ENCODE data around the gene PBX3. TPM values are rescaled to one million over a fixed set of nuclear protein-coding genes. Genes with fewer than 3 reads are reported as not detected.

The PBX3 gene
- total RNA-seq, 1 donor from 2014 or later = 74.2 TPM

DNA sequence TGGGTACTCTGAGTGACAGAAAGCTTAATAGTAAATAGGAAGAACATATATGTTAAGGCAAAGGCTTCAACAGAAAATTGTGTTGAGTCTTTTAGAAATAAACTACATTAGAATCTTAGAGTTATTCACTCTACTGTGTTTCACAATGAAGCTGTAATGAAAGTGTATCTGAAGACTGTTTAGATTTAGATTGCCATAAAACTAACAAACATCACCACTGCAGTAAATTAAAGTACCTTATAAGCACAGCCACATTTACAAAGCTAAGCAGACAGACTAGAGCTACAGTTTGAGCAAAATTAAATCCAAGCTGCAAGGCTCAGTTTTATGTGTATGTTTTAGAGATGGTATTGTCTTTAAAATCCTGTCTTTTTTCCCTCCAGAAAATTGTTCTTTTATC, 172.4 kb downstream of the PBX3 start:
- peaks cover 12% of the 10 kb centered on the region for H3K36me3 Mint-ChIP-seq
- TF ChIP-seq, protein P1, sequence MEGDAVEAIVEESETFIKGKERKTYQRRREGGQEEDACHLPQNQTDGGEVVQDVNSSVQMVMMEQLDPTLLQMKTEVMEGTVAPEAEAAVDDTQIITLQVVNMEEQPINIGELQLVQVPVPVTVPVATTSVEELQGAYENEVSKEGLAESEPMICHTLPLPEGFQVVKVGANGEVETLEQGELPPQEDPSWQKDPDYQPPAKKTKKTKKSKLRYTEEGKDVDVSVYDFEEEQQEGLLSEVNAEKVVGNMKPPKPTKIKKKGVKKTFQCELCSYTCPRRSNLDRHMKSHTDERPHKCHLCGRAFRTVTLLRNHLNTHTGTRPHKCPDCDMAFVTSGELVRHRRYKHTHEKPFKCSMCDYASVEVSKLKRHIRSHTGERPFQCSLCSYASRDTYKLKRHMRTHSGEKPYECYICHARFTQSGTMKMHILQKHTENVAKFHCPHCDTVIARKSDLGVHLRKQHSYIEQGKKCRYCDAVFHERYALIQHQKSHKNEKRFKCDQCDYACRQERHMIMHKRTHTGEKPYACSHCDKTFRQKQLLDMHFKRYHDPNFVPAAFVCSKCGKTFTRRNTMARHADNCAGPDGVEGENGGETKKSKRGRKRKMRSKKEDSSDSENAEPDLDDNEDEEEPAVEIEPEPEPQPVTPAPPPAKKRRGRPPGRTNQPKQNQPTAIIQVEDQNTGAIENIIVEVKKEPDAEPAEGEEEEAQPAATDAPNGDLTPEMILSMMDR (IDR thresholded peaks at IDR 0.05; ENCODE audit: unreplicated experiment) = no peak
- no peak overlapping the region for H3K27ac Mint-ChIP-seq
- H3K27me3 Mint-ChIP-seq (ENCODE audit: low read depth) = no peaks in the 10 kb centered on the region
- DNase-seq (ENCODE audit: low spot score in 2 of 2, unreplicated experiment in 2 of 2) = no peak
- no peaks in the 10 kb centered on the region for H3K9me3 Mint-ChIP-seq
- peaks cover 6% of the 10 kb centered on the region for H3K4me1 Mint-ChIP-seq
- H3K4me3 Mint-ChIP-seq = no peak overlapping the region

DNA sequence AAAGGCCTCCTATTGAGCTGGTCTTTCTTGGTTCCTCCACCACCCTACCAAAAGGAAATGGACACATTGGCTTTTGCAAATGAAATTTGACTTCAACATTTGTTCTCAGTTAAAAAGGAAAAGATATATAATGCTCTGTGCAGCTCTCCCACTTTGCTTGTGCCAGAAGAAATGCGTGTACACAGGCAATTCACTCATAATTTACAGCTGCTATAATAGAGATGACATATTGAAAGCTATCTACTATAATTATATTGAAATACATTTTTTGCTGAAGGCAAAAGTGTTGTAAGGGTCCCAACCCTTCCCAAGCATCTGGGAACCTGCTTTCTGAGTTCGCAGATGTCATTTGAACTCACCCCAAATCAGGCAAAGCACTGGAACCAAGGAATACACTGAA, 173.2 kb downstream of the PBX3 start:
- TF ChIP-seq, protein P1 (IDR thresholded peaks at IDR 0.05; ENCODE audit: unreplicated experiment) = no peak
- Mint-ChIP-seq H3K9me3 (no peaks in the 10 kb centered on the region), H3K4me1 (peaks cover 4% of the 10 kb centered on the region), H3K27me3 (ENCODE audit: low read depth) (no peaks in the 10 kb centered on the region), H3K36me3 (peaks cover 14% of the 10 kb centered on the region), H3K27ac (no peak overlapping the region), H3K4me3 (no peak overlapping the region)
- no peak for DNase-seq (ENCODE audit: low spot score in 2 of 2, unreplicated experiment in 2 of 2)

DNA sequence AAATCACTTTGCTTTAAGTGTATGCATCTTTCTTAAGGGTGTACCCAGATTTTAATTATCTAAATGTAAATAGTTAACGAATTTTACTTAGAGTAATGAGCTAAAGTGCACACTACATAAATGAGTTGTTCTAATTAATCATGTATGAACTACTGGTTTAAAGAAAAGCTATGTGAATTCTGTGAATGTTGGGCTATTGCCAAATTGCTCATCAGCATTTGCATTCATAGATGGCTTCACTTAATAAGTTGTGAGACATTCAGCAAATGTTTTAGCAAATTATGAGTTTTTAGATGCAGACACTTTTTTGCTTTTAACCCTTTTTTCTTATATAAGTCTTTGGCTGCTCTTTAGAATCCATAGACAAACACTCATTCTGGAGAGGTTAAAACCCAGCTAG, 175.7 kb downstream of the PBX3 start:
- TF ChIP-seq, protein P1 (IDR thresholded peaks at IDR 0.05; ENCODE audit: unreplicated experiment) = no peak

DNA sequence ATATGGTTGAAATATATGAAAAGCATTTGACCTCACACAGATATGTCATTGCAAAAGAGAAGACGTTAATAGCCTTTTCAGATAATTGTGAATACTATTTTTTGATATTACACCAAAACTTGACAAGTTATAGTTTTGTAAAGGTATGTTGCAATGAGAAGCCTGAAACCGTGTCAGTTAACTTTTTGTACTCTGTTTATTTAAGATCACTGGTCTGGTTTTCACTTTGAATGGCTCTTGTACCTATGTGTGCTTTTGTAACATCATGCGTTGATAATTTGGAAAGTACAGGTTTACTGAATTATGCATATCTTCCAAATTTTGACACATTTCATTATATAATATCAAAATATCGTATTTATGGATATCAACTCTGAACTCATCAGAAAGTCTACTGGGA, 177.2 kb downstream of the PBX3 start:
- Mint-ChIP-seq H3K27me3 (ENCODE audit: low read depth) (no peaks in the 10 kb centered on the region), H3K9me3 (no peaks in the 10 kb centered on the region), H3K36me3 (peaks cover 3% of the 10 kb centered on the region), H3K27ac (no peak overlapping the region), H3K4me3 (no peak overlapping the region), H3K4me1 (peaks cover 4% of the 10 kb centered on the region)
- no peak for DNase-seq (ENCODE audit: low spot score in 2 of 2, unreplicated experiment in 2 of 2)
- TF ChIP-seq, protein P1 (IDR thresholded peaks at IDR 0.05; ENCODE audit: unreplicated experiment) = no peak

More for the DNA sequence above, 175.7 kb downstream of the PBX3 start:
- Mint-ChIP-seq H3K4me3 (no peak overlapping the region), H3K27ac (no peak overlapping the region), H3K4me1 (peaks cover 4% of the 10 kb centered on the region), H3K36me3 (peaks cover 6% of the 10 kb centered on the region), H3K9me3 (no peaks in the 10 kb centered on the region), H3K27me3 (ENCODE audit: low read depth) (no peaks in the 10 kb centered on the region)
- DNase-seq (ENCODE audit: low spot score in 2 of 2, unreplicated experiment in 2 of 2) = no peak

DNA sequence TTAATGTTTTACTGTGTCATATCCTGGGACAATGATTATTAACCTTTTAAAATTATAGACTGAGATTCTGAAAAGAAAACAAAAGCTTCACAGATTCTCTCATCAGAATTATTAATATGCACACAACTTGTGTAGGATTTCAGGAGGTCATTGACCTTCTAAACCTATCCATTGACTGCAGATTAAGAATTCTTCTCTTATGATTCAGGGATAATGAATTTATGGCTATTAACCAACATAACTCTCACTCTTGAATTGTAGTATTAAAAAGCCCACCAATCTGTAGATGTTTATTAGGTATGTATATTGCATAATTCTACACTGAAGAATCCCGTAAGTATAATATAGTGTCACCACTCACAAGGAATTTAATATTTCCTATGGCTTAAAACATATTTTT, 179.8 kb downstream of the PBX3 start:
- no peaks in the 10 kb centered on the region for H3K4me1 Mint-ChIP-seq
- H3K9me3 Mint-ChIP-seq = no peaks in the 10 kb centered on the region
- TF ChIP-seq, protein P1 (IDR thresholded peaks at IDR 0.05; ENCODE audit: unreplicated experiment) = no peak

DNA sequence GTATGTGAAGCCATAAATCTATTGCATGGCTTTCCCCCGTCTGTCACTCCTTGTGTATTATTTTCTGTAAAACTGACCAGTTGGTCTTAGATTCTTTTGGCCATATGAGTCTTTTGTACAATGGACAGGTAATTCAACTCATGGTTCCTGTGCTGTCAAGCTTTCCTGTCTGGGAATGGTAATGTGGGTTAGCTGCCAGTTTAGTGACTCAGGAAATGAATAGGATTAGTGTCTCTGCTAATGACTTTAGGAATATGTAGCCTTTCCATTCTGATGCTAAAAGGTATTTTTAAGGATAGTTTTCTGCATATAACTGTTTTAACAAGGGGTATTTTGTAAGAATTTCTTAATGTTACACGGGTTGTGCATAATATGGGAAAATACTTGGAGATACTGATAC, 182.7 kb downstream of the PBX3 start:
- Mint-ChIP-seq H3K4me3 (no peak overlapping the region), H3K27ac (no peak overlapping the region), H3K36me3 (peaks cover 7% of the 10 kb centered on the region), H3K9me3 (no peaks in the 10 kb centered on the region), H3K4me1 (peaks cover 4% of the 10 kb centered on the region), H3K27me3 (ENCODE audit: low read depth) (no peaks in the 10 kb centered on the region)
- TF ChIP-seq, protein P1 (IDR thresholded peaks at IDR 0.05; ENCODE audit: unreplicated experiment) = no peak
- DNase-seq (ENCODE audit: low spot score in 2 of 2, unreplicated experiment in 2 of 2) = no peak

More for the DNA sequence above, 179.8 kb downstream of the PBX3 start:
- H3K4me3 Mint-ChIP-seq = no peak overlapping the region
- no peak overlapping the region for H3K27ac Mint-ChIP-seq
- no peak for DNase-seq (ENCODE audit: low spot score in 2 of 2, unreplicated experiment in 2 of 2)
- no peaks in the 10 kb centered on the region for H3K27me3 Mint-ChIP-seq (ENCODE audit: low read depth)
- peaks cover 3% of the 10 kb centered on the region for H3K36me3 Mint-ChIP-seq

All from mesothelial cell of epicardium (in vitro differentiated cells).